SH-SY5Y (cell line): ENCODE measurements around the gene TRIM33.

Experiments
- GATA2 ChIP-seq: IDR thresholded peaks from 2 replicates; pipeline ENCODE4 v1.6.1; 2011; ENCODE audit warnings: mild to moderate bottlenecking, low read depth, low read length
- GATA3 ChIP-seq: IDR thresholded peaks from 2 replicates; pipeline ENCODE4 v1.6.1; 2011; ENCODE audit warnings: low read depth, mild to moderate bottlenecking, low read length, moderate library complexity

The TRIM33 gene

GRCh38 chr1:114511032-114511785 is at the start of gene TRIM33:
Gene TRIM33 (minus strand): TSS chr1:114511203. CDS start chr1:114511076, 127 bp downstream.
- TF ChIP-seq GATA2 (no peak), GATA3 (no peak)

- no peak for TF ChIP-seq GATA3
- TF ChIP-seq GATA2: no peak
Measured at GRCh38 chr1:114559356-114559755, 48.4 kb upstream of the TRIM33 start.

GRCh38 chr1:114558544-114558943 is 47.5 kb upstream of the TRIM33 start:
- TF ChIP-seq GATA3 (no peak), GATA2 (no peak)

- no peak for TF ChIP-seq GATA2
- TF ChIP-seq GATA3: no peak
Measured at GRCh38 chr1:114554577-114554976, 43.6 kb upstream of the TRIM33 start.

DNA sequence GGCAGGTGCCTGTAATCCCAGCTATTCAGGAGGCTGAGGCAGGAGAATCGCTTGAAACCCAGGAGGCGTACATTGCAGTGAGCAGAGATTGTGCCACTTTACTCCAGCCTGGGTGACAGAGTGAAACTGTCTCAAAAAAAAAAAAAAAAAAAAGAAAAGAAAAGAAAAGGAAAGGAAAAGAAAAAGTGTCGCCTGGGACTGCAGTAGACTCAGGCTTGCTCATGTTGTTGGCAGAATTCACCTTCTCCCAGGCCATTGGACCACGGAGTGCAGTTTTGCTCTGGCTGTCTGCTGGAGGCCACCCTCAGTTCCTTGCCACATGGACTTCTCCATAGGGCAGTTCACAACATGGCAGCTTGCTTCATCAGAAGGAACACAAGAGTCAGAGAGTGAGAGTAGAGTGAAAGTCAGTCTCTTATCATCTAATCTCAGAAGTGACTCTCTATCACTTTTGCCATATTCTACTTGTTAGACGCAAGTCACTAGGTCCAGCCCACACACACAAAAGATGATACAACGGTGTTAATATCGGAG is 41.2 kb upstream of the TRIM33 start:
- TF ChIP-seq GATA3: no peak
- no peak for TF ChIP-seq GATA2

DNA sequence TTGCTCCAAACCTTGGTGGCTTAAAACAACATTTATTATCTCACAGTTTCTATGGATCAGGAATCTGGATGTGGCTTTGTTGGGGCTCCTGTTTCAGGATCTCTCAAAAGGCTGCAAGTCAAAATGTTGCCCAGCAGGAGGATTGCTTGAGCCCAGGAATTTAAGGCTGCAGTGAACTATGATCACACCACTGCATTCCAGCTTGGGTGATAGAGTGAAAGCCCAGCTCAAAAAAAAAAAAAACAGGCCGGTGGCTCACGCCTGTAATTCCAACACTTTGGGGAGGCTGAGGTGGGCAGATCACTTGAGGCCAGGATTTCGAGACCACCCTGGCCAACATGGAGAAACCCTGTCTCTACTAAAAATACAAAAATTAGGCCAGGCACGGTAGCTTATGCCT is 40.4 kb upstream of the TRIM33 start:
- TF ChIP-seq GATA3 (no peak), GATA2 (no peak)

- TF ChIP-seq GATA3 (no peak), GATA2 (no peak)
Measured at GRCh38 chr1:114550336-114550735, 39.3 kb upstream of the TRIM33 start.

DNA sequence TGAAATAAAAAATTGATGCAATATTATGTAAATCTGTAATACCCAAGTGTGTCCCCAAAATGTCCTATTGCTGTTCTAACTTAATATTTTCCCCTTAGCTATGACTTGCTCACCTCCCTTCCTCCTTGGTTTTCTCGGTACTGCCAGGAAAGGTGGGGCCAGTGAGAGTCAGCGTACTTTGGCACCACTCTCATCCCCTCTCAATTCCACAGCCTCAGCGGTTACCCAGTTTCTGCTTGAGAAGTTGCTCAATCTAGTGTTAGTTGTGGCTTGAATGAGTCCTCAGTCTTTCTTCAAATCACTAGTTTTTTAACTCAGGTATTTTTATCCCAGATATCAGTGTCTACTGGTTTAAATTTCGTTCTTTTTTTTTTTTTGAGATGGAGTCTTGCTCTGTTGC is 38.1 kb upstream of the TRIM33 start:
- TF ChIP-seq GATA3 (no peak), GATA2 (no peak)

- TF ChIP-seq GATA2 (no peak), GATA3 (no peak)
Measured at GRCh38 chr1:114547076-114547475, 36.1 kb upstream of the TRIM33 start.

DNA sequence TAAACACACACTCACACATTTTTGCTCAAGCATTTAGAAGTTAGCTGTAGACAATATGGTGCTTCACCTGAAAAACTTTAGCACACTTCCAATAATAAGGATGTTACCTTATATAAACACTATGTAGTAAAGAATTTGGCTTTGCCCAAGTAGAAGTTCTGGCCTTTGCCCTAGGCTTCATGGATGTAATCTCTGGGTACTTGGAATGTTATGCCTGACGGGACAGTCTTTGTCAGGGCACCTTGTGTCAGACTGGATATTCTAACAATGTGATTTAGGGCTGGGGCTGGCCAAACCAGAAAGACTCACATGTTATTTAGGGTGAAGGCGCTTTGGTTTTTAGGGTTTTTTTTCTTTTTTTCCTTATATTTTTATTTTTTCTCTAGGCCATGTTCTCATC is 34.8 kb upstream of the TRIM33 start:
- TF ChIP-seq GATA2: no peak
- no peak for TF ChIP-seq GATA3

GRCh38 chr1:114545315-114545714 is 34.3 kb upstream of the TRIM33 start:
- no peak for TF ChIP-seq GATA2
- TF ChIP-seq GATA3: no peak

GRCh38 chr1:114540821-114541220 is 29.8 kb upstream of the TRIM33 start:
- TF ChIP-seq GATA2: no peak
- TF ChIP-seq GATA3: no peak

DNA sequence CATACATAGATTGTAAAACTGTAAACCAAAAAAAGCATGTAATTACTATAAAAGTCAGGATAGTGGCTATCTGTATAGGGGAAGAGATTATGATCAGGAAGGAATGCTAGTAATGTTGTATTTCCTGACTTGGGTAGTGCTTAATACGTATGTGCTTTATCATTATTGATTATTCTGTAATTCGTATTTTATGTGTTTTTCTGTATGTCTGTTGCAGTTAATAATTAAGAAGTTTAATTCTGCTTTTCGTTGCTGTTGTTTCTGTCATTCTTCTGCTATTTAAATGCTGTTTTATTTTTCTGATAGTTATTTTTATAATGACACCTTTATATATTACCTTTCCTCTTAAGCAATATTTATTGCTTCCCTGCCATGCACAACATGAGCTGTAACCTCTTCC is 29.3 kb upstream of the TRIM33 start:
- TF ChIP-seq GATA3 (no peak), GATA2 (no peak)

DNA sequence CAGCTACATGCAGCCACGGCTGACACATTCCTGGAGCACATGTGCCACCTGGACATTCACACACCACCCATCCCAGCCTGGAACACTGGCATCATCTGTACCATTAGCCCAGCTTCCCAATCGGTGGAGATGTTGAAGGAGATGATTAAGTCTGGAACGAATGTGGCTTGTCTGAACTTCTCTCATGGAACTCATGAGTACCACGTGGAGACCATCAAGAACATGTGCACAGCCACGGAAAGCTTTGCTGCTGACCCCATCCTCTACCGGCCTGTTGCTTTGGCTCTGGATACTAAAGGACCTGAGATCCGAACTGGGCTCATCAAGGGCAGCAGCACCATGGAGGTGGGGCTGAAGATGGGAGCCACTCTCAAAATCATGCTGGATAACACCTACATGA is 25.0 kb upstream of the TRIM33 start:
- no peak for TF ChIP-seq GATA2
- TF ChIP-seq GATA3: no peak

- TF ChIP-seq GATA3 (no peak), GATA2 (no peak)
Measured at GRCh38 chr1:114535401-114535800, 24.4 kb upstream of the TRIM33 start.

DNA sequence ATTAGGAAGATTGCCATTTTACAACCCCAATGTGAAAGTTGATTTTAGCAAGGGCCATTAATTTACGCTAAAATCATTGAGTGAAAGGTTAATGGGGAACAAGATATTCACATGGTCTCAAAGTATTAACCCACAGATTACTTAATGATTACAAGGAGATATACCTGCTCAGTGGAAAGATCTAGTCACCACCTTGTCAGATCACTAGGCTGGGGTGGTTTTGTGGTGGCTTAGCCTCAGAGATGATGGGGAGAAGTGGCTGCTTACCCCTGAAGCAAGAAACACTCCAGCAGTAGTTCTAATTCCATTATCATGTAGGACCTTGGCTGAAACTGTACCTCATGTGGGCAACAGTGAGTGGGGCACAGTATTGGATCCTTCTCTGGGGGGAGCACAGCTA is 20.1 kb upstream of the TRIM33 start:
- TF ChIP-seq GATA3 (no peak), GATA2 (no peak)

- TF ChIP-seq GATA2: no peak
- TF ChIP-seq GATA3: no peak
Measured at GRCh38 chr1:114530224-114530623, 19.2 kb upstream of the TRIM33 start.
